ENCODE results near the gene ELMOD1.

ELMOD1 gene

DNA sequence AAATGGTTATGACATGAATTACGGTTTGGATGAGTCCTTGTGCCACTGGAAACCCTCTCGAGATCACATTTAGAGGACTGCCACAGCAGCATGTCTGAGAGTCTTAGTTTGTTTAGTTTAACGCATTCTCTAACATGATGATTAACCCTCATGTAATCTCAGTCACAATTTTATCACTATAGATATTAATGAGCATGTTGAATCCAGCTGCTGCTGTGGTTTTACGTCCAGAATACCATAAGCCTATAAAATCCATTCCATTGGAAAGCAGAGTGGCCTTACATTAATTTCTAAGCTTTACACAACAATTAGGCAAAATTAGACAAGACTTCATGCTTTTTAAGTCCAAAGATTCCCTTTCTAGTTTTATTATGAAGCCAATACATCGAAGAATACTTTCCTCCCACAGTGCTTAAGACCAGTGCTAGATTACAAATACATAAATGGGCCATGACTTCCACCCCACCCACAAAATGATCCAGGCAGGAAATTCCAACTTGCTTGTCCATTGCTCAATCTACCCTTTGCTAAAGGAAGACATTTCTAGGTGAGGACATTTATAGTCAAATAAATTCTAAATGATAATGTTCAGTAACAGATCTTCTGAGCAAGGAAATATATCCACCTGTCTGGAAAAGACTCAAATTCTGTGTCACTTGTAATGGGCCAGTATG lies 3.5 kb upstream of the ELMOD1 start:
- no peak for DNase-seq

DNA sequence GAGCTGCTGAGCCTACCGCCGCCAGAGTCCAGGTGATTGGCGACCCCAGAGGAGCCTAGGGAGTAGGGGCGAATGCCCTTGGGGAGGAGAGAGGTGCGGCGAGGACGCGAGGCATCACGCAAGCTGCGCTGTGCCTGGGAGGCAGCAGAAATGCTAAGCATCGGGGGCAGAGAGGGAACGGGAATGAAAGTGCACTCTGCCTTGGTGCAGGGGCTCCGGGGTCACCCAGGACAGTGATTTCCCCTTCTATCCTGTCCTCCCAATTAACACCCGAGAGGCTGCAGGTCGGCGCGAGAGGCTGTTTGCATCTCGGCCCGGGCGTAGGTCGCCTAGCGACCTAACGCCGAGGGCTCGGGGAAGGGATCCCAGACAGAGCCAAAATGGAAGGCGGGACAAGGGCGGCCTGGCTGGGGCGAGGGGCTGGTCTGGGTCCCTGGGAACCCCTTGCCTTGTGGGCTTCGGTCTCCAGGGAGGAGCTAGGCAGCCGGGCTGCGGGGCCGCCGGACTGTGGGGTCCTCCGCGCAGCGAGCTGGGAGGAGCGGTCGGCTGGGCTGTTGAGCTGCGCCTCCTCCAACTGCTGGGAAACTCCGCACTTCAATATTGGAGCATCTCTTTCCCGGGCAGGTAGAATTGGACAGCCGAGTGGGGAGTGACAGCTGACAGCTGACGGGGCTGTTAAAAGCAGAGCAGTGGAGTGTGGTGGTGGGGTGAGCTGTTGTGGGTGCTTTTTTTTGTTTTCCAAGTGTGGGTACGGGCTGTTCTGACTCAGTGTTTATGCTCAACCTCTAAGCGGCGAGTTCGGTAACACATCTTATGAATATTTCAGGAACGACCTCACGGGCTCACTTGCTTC lies 657 bp downstream of the ELMOD1 start:
- DNase-seq = no peak

DNA sequence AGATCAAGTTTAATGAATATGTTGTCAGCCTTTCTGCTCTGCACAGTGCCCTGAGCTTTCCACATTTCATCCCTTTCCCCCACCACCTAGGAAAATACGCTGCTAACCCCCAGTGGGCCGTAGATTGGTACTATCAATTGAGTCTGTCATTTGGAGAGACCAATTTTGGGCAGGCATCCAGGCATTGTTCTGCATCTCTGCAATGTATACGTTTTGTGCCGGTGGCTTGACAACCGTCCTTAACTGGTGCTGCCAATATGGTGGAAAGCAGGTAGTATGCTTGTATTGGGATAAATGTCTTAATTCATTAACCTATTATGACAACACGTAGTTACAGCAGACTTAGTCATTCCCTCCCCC lies 1.3 kb downstream of the ELMOD1 start:
- no peak for DNase-seq

DNA sequence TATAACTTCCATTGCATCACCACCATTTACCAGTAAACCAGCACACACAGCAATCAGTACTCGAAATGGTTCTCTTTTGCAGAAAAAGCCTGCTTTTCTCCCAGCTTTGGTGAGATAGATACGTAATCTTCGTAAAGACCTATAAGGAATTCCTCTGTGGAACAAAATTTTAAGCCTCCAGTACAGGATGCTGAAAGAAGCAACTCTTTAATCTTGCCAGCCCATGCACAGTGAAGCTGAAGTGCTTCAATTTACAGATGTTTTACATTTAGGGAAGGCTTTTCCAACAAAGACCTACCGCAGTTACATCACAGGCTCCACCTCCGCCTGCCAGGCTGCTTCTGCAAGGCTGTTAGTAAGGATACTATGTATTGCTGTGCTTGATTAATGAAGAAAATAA lies 1.9 kb downstream of the ELMOD1 start:
- no peak for DNase-seq

DNA sequence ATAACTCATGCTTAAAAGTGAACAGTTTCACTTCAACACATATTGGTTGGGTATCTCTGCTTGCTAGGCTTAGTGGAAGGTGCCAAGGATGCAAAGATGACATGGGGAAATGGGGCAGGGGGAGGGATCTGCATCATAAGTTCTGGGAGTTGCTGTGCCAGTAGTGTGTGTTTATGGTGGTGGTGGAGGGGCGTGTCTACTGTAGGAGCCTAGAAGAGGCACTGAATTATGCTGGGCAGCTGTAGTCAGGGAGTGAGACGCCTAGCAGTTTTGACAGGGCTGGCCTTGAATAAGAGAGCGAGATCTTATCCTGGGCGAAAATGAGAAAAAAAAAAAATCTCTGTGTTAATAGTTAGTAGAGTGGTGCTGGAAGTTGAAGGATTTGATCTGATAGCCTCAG lies 3.0 kb downstream of the ELMOD1 start:
- no peak for DNase-seq

DNA sequence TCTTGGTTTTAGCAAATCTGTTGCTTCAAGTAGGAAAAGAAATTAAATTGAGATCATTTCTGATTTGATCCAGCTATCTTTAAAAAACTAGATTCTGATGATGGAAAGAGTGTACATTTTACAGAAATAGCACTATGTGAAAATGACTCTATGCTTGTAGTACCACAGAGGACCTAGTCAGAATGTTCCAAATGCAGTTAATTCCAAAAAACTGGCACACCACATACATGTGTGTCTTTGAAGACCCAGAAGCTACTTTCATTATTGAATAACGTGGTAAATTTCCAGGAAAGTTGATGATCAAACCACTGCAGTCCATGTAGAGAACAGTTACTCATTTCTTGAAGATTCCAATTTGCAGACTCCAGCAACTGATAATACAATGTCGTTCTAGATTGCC lies 3.8 kb downstream of the ELMOD1 start:
- no peak for DNase-seq

DNA sequence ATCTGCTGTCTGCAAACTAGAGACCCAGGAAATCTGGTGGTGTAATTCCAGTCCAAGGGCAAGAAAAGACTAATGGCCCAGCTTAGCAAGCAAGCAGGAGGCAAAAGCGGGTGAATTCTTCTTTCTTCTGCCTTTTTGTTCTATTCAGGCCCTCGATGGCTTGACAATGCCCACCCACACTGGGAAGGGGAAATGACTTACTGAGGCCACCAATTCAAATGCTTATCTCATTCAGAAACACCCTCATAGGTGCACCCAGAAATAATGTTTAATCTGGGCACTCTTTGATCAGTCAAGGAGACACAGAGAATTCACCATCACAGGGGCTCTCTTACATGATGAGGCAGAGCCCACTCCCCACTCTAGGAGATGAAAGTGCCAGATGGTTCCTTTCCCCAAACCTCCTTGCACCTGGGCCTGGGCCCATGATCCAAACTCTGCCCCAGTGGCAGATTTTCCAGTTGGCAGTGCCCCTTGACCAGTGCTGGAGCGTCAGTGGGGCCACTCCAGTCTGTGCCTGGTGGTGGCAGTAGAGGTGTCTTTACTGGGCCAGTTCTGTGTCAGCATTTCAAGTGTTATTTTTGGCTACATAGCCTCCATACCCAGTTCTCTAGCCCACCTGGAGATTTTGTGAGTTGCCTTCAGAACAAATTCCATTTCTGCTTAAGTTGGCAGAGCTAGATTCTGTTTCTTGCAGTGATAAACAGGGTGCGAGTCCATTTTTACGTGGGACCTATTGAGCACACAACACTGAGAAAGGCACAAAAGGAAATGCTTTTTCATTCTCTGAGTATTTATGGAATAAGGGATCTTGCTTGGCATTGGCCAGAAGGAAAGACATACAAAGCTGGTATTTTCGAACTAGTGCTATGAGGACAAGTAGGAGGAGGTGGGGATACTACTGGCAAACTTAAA lies 7.5 kb downstream of the ELMOD1 start:
- no peak for DNase-seq

DNA sequence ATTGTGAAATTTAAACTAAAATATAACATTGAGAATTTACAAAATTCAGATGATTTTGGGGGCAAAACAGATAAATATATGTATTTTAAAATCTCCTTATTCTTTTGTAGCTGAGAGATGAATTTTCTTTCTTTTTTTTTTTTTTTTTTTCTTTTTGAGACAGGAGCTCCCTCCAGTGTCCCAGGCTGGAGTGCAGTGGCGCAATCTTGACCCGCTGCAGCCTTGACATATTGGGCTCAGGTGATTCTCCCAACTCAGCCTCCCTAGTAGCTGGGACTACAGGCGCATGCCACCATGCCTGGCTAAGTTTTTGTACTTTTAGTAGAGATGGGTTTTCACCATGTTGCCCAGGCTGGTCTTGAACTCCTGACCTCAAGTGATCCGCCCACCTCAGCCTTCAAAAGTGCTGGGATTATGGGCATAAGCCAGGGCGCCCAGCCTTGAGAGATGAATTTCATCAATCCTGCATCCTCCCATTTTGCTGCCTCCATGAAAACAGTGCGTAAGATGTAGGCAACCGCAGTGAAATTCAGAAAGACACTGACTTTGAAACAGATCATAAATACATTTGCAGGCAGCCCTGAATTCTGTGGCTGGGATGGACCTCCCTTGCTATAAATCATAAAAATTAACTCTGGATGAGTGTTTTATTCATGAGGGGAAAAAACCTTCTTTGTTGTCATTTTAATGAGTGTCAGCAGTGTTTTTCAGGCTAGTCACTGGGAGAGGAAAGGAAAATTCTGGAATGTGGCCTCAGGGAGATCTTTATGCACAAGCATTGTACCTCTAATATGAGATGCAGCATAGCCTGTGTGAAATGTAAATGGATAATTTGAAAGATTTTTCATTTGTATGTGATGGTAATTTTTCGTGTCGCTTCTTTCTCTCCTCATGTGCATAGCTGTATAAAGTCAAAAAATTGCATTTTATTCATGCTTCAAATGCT lies 14.4 kb downstream of the ELMOD1 start:
- no peak for DNase-seq

DNA sequence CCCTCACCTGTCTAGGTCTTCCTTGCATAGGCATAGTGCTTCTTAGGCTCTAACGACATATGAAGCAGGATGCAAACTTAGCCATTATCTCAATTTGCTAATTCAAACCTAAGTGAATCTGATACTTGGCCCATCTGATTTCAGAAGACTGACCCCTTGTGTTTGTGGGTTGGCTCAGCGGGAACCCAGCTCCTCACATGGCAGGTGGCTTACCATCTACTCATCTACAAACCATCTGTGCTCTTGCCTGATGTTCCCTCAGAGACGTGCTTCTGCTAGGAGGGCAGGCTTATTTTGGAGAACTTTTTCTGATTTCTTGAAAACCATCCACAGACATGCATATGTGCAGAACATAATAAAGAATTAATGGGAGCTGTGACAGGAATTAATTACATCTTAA lies 15.2 kb downstream of the ELMOD1 start:
- no peak for DNase-seq

DNA sequence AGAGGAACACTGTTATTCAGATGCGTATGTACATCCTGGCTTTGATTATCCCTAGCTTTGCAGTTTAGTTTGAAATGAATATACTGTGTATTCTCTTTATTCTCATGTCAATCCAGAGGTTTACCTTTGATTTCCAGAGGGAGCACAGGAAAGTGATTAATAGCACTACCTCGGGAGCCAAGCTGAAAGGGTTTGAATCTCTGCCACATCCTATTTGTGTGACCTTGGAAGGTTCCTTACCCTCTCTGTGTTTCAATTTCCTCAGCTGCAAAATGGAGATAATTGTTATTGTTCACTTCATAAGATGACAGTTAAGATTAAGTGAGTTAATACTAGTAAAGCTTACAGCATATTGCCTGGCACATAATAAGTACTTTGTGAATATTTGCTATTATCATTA lies 17.9 kb downstream of the ELMOD1 start:
- DNase-seq = no peak

DNA sequence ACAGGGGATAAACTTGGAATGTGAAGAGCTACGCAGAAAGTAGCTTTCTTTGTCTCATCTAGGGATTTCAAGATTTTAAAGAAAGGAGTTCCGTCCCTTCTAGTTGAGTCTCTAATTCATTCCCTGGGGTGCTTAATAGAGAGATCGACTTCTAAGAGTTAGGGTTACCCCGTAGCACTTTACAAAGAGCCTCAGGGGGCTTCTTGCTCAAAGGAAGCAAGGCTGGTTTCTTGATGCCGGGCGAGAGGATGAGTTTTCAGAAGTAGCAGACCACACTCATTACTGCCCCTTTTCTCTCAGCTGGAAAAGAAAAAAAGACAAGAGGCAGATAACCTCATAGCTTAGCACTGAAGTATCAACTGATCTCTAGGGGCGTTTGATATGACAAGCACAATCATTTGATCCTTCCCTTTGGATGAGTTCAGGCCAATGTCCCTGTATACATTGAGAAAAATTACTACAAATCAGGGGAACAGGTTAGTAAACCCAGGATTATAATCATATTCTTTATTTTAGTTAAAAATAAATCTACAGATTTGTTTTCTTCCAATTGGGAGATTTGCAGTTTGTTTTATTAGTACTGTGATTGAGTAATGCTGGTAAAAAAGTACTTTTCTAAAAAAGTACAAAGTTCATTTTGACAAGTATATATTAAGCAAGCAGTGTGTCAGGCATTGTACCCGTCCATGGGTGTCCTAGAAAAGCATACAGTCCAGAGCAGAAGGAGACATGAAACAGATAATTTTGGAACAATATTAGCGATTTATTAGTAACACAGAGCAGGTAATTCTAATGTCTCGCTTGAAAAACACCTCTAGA lies 18.7 kb downstream of the ELMOD1 start:
- DNase-seq = no peak

DNA sequence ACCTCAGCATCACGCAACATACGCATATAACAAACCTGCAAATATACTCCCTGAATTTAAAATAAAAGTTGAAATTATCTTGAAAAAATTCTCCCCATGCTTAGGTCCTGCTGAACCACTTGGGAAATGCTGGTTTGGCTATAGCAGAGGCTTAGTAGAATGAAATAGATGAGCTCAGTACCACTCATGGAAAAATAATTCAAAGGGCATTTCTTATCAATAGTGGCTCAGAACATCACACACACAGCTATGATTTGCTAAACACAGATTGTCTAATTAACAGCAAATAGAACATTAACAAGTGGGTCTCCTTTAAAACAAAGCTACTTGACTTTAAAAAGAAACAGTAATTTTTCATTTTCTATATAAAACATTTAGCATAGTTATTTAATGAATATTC lies 21.5 kb downstream of the ELMOD1 start:
- no peak for DNase-seq

DNA sequence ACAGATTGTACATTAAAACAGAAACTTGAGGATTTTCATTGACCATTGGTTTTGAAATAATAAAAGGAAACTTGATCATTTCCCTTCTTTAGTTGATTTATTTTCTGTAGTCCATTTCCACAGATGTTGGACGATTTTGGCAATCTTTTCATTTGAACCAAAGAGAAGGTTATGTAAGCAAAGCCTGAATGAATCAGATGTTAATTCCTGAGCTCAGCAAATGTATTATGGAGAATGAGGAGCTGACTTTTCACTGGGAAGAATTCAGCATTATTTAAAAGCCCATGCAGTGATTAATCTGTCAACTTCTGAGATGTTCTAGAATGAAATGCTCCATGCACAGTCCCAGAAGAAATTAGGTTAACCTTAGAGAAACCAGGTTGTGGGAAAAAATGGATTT lies 29.0 kb downstream of the ELMOD1 start:
- no peak for DNase-seq

DNA sequence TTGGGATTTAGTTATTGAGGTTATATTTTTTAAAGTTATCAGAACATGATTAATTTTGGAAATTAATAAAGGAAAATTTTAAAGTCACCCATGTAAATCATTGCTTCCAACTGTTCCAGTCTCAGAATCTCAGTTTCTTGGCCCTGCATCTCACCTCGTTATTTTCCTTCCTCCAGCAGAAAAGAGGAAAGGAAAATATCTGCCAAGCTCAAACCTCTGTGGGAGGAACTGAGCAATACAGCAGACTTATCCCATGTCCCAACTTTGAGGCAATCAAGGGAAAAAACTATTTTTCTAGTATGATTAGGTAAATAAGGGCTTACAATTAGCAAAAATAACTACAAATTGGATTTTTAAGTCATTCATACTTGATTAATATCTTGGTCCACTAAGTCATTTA lies 30.1 kb downstream of the ELMOD1 start:
- DNase-seq = no peak

DNA sequence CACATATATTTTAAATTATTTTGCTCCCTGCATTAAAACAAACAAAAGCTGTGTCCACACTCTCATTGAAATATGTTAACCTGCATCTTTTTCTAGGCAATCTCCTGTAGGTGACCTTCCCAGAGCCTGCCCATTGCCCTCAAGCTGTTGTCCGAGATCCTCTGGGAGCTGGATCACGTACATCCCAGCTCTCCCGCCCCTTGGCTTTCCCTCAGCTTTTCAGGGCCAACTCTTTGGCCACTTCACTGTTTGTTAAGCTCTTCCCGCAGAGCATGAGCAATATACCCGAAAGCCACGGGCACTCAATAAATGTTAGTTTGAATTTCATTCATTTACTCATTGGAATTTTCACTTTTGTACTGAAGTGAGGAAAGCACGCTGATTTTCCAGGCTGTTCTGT lies 32.2 kb downstream of the ELMOD1 start:
- DNase-seq = no peak

DNA sequence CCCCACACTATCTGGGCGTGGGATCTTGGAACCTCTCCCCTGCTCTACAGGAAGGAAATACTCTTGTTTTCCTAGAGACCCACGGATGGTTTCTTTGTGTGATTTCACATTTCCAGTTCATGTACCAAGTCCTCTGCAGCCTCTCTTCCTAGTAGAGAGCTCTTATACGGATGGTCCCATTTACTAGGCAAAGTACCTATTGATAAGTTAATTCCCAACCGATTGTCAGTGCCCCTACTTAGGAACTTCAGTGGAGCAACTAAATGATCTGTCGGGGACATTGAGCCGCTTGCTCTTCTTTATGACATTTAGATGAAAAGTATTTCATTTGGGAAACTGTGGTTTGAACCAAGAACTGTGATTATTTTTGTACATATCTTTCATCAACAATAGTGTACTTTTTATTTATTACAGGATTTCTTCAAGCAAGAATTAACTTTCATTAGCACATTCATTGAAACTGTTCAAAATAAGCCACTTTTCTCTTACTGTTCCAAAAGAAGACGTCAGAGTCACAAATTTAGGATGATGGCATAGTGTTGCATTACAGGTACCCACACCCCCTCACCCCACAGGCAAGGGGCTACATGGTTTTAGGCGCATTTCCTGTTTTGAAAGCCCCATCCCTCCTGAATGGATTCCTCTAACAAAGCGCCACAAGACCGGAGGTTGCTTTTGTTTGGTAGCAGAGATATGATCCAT lies 34.2 kb downstream of the ELMOD1 start:
- DNase-seq = no peak

DNA sequence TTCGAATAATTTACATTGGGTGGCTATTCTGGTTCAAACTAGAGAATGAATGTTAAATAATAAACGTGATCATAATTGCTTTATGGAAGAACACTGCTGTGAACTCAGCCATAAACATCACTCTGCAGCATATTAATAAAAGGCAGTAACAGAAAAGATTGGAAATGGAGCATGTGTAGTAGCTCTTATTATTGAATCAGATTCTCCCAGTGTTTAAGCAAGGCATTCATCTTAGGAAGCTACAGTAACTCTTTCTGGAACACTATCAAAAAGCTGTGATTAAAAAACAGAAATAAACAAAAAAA lies 34.7 kb downstream of the ELMOD1 start:
- DNase-seq = no peak

DNA sequence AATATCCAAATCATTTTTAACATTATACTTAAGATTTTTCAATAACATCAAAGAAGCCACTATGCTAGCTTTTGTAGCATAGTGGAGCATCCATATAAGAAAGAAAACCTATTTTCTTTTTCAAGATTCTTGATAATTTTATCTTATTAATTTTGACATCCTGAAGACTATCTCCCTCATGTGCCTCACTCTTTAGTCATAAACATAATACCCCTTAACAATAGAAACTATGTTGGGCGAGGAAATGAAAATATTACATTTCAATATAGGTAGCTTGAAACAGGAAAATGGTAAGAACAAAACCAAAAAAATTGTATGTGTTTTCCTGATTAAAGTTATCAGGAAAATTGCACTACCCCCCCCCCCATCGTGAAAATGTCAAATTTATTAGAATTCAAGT lies 40.1 kb downstream of the ELMOD1 start:
- DNase-seq = no peak

DNA sequence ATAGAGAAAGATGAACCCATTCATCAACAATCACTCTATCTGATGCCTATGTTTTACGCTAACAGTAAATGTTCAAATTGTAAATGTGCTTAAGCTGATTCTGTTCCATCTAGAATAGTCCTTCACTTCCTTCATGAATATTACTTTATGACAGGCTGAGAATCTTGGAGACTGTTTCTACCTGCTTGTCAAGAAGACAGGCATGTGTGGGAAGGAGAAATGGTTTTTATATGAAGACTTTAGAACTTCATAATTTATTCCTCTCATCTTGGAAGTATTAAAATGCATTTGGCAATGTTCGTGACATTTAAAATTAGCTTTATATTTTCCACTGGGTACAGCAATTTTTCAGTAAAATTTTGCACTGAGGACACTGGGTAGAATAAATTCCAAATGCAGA lies 41.0 kb downstream of the ELMOD1 start:
- DNase-seq = no peak

DNA sequence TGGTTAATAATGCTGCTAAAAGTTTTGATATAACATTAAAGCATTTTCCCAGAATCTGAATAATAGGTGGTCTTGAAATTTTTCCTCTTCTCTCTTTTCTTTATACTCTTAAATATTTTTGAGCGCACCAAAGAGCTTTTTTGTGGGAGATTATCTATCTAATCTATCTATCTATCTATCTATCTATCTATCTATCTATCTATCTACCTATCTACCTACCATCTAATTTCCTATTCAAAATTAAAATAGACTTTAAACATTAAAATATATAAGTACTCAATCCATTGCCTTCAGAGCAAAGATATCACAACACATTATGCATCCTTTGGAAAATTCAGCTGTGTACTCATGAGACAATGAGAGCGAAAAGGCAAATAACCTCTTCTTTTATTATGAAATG lies 55.8 kb downstream of the ELMOD1 start:
- no peak for DNase-seq

DNA sequence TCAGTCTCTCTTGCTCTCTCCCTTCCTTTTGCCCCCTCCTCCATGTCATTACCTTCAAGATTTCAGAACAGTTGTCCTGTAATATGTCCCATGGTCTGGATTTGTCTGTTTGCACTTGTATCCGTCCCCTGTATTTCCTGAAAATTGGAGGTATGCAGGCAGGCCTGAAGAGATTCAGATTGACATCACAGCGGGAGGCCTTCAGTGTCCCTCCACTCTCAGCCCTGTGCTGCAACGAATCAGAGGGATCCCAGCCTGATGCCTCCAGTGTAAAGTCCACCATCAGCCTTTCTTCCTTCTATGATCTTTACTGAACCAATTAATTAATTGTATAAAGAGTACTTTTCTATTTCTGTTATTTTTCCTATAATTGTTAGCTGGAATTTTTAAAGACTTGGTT lies 57.3 kb downstream of the ELMOD1 start:
- DNase-seq = no peak

Measured in KG1 (cell line).